ENCODE results near the gene LMBR1.

LMBR1 gene

GRCh38 chr7:156802214-156802613, 90.8 kb downstream of the LMBR1 start:
- Mint-ChIP-seq H3K4me1 (no peaks in the 10 kb centered on the region), H3K27me3 (no peaks in the 10 kb centered on the region), H3K4me3 (no peak overlapping the region), H3K27ac (ENCODE audit: low read depth) (no peak overlapping the region), H3K9me3 (no peaks in the 10 kb centered on the region), H3K36me3 (ENCODE audit: insufficient read depth) (peaks cover 2% of the 10 kb centered on the region)
- ATAC-seq (replicated peaks; ENCODE audit: extremely low read depth, poor library complexity, severe bottlenecking) (no peak), DNase-seq (ENCODE audit: low spot score in 2 of 2) (no peak)

- H3K27me3 Mint-ChIP-seq, result no peaks in the 10 kb centered on the region
- DNase-seq (ENCODE audit: low spot score in 2 of 2) (no peak), ATAC-seq (replicated peaks; ENCODE audit: extremely low read depth, poor library complexity, severe bottlenecking) (no peak)
- H3K4me3 Mint-ChIP-seq, result no peak overlapping the region
- H3K36me3 Mint-ChIP-seq (ENCODE audit: insufficient read depth), result peaks cover 8% of the 10 kb centered on the region
- H3K4me1 Mint-ChIP-seq, result no peaks in the 10 kb centered on the region
- H3K27ac Mint-ChIP-seq (ENCODE audit: low read depth), result no peak overlapping the region
- no peaks in the 10 kb centered on the region for H3K9me3 Mint-ChIP-seq
Measured at GRCh38 chr7:156795415-156795814, 97.6 kb downstream of the LMBR1 start.

DNA sequence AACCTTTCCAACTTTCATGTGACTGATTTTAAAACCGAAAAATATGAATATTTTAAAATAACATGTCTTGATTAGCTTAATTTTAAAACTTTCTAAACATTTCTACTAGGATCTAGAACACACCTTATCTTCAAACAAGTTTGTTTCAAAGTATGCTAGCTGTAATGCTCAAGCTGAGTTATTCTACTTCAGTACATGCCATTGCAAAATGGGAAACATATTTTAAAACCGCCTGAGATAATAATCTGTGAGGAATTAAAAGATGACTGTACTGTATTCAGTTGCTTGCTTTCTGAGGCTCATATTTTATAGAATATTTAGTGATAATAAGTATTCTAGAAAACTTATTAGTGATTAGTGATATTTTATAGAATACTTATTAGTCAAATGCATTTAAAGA, 99.6 kb downstream of the LMBR1 start:
- DNase-seq (ENCODE audit: low spot score in 2 of 2) (no peak), ATAC-seq (replicated peaks; ENCODE audit: extremely low read depth, poor library complexity, severe bottlenecking) (no peak)
- H3K4me1 Mint-ChIP-seq, result no peaks in the 10 kb centered on the region
- H3K4me3 Mint-ChIP-seq, result no peak overlapping the region
- no peaks in the 10 kb centered on the region for H3K9me3 Mint-ChIP-seq
- H3K27me3 Mint-ChIP-seq, result no peaks in the 10 kb centered on the region
- no peak overlapping the region for H3K27ac Mint-ChIP-seq (ENCODE audit: low read depth)
- peaks cover 8% of the 10 kb centered on the region for H3K36me3 Mint-ChIP-seq (ENCODE audit: insufficient read depth)

DNA sequence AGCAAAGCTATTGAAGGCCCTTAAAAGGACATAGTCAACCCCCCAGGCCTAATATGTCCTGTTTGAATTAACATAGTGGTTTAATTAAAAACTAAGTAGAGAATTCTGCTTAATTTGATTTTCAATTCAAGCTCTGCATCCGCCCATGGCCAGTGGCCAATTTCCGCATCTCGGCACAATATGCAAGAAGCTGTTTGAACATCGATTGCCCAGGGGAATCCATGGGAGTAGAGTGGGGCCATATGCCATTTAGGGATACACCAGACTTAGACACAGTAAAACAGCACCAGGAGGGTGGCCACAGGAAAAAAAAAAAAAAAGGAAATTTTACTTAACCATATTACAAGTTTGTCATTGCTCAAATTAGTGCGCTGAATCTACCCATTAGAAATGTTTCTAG, 100.4 kb downstream of the LMBR1 start:
- H3K27ac Mint-ChIP-seq (ENCODE audit: low read depth), result no peak overlapping the region
- no peak for ATAC-seq (replicated peaks; ENCODE audit: extremely low read depth, poor library complexity, severe bottlenecking)

DNA sequence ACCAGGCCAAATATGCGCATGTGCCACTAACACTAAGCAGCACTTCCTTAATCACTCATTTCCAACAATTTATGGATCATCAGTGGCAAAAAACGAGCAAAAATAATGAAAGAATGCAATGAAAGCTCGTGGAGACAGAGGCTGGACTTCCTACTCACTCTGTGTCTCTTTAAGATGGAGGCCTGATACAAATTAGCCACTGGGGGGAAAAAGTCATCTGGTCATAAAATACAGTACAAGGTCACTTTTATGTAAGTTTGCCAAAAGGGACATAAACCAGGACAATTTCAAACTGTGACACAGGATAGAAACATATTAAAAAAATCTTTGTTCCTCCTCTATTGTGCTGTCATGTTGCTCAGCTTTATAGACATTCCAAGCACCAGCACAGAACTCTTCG, 101.7 kb downstream of the LMBR1 start:
- H3K27ac Mint-ChIP-seq (ENCODE audit: low read depth), result no peak overlapping the region
- DNase-seq (ENCODE audit: low spot score in 2 of 2), result no peak
- no peaks in the 10 kb centered on the region for H3K27me3 Mint-ChIP-seq
- H3K36me3 Mint-ChIP-seq (ENCODE audit: insufficient read depth), result peaks cover 8% of the 10 kb centered on the region
- no peak overlapping the region for H3K4me3 Mint-ChIP-seq
- no peaks in the 10 kb centered on the region for H3K9me3 Mint-ChIP-seq
- ATAC-seq (replicated peaks; ENCODE audit: extremely low read depth, poor library complexity, severe bottlenecking), result no peak
- H3K4me1 Mint-ChIP-seq, result no peaks in the 10 kb centered on the region

More for the DNA sequence above, 100.4 kb downstream of the LMBR1 start:
- Mint-ChIP-seq H3K27me3 (no peaks in the 10 kb centered on the region), H3K36me3 (ENCODE audit: insufficient read depth) (peaks cover 8% of the 10 kb centered on the region), H3K4me1 (no peaks in the 10 kb centered on the region), H3K4me3 (no peak overlapping the region), H3K9me3 (no peaks in the 10 kb centered on the region)
- no peak for DNase-seq (ENCODE audit: low spot score in 2 of 2)

GRCh38 chr7:156790264-156790663, 102.7 kb downstream of the LMBR1 start:
- no peaks in the 10 kb centered on the region for H3K27me3 Mint-ChIP-seq
- peaks cover 8% of the 10 kb centered on the region for H3K36me3 Mint-ChIP-seq (ENCODE audit: insufficient read depth)
- no peaks in the 10 kb centered on the region for H3K4me1 Mint-ChIP-seq
- ATAC-seq (replicated peaks; ENCODE audit: extremely low read depth, poor library complexity, severe bottlenecking) (no peak), DNase-seq (ENCODE audit: low spot score in 2 of 2) (no peak)
- H3K9me3 Mint-ChIP-seq, result no peaks in the 10 kb centered on the region
- no peak overlapping the region for H3K27ac Mint-ChIP-seq (ENCODE audit: low read depth)
- H3K4me3 Mint-ChIP-seq, result no peak overlapping the region

GRCh38 chr7:156785998-156786543, 106.9 kb downstream of the LMBR1 start:
- DNase-seq (ENCODE audit: low spot score in 2 of 2) (no peak), ATAC-seq (replicated peaks; ENCODE audit: extremely low read depth, poor library complexity, severe bottlenecking) (no peak)
- H3K9me3 Mint-ChIP-seq, result no peaks in the 10 kb centered on the region
- H3K4me3 Mint-ChIP-seq, result no peak overlapping the region
- H3K27ac Mint-ChIP-seq (ENCODE audit: low read depth), result no peak overlapping the region
- peaks cover 6% of the 10 kb centered on the region for H3K4me1 Mint-ChIP-seq
- H3K27me3 Mint-ChIP-seq, result no peaks in the 10 kb centered on the region
- H3K36me3 Mint-ChIP-seq (ENCODE audit: insufficient read depth), result peaks cover 6% of the 10 kb centered on the region

- Mint-ChIP-seq H3K9me3 (no peaks in the 10 kb centered on the region), H3K4me3 (no peak overlapping the region), H3K27ac (ENCODE audit: low read depth) (no peak overlapping the region), H3K4me1 (peaks cover 6% of the 10 kb centered on the region), H3K36me3 (ENCODE audit: insufficient read depth) (peaks cover 6% of the 10 kb centered on the region), H3K27me3 (no peaks in the 10 kb centered on the region)
- no peak for DNase-seq (ENCODE audit: low spot score in 2 of 2)
- no peak for ATAC-seq (replicated peaks; ENCODE audit: extremely low read depth, poor library complexity, severe bottlenecking)
Measured at GRCh38 chr7:156783864-156784263, 109.1 kb downstream of the LMBR1 start.

DNA sequence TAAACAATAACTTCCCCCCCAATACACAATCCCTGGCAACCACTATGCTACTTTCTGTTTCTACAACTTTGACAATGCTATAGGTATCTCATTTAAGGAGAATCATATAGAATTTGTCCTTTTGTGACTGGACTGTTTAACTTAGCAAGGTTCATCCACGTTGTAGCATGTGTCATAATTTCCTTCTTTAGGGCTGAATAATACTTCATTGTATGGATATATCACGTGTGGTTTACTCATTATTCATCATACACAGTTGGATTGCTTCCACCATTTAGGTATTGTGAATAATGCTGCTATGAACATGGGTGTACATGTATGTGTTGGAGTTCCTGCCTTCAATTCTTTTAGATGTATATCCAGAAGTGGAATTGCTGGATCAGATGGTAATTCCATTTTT, 111.0 kb downstream of the LMBR1 start:
- H3K9me3 Mint-ChIP-seq, result no peaks in the 10 kb centered on the region
- H3K36me3 Mint-ChIP-seq (ENCODE audit: insufficient read depth), result peaks cover 6% of the 10 kb centered on the region
- no peak for ATAC-seq (replicated peaks; ENCODE audit: extremely low read depth, poor library complexity, severe bottlenecking)

DNA sequence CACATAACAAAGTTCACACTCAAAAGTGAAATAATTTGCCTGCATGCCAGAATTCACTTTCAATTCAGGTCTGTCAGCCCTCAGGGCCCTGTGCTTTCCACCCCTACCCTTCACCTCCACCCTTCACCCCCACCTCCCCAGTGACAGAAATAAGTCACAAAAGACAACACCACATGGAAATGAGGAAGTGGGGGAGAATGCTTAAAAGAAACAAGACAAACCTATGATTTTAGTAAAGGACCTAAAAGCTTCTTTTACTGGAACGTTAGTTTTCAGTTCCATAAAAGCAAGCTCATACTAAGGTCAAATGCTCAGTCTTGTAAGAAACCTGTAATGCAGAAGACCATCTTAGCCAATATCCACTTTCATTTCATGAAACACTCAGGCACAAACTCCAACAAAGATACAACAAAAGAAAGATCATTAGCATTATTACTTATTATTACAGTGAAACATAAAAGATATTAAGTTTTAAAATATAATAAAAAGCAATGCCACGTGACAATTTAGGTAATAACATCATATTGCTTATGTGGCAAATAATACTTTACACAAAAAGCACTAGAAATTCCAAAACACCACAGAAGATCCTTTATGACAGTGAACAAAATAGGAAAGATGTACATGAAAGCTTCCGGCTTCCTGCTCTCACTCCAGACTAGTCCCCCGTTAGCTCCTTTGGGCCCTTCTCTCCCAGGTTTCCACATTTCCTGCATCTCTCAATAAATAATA, 112.1 kb downstream of the LMBR1 start:
- Mint-ChIP-seq H3K27ac (ENCODE audit: low read depth) (no peak overlapping the region), H3K9me3 (no peaks in the 10 kb centered on the region), H3K4me1 (peaks cover 22% of the 10 kb centered on the region), H3K36me3 (ENCODE audit: insufficient read depth) (peaks cover 4% of the 10 kb centered on the region), H3K27me3 (no peaks in the 10 kb centered on the region), H3K4me3 (no peak overlapping the region)
- DNase-seq (ENCODE audit: low spot score in 2 of 2) (no peak), ATAC-seq (replicated peaks; ENCODE audit: extremely low read depth, poor library complexity, severe bottlenecking) (no peak)

More for the DNA sequence above, 111.0 kb downstream of the LMBR1 start:
- no peaks in the 10 kb centered on the region for H3K27me3 Mint-ChIP-seq
- H3K27ac Mint-ChIP-seq (ENCODE audit: low read depth), result no peak overlapping the region
- DNase-seq (ENCODE audit: low spot score in 2 of 2), result no peak
- peaks cover 17% of the 10 kb centered on the region for H3K4me1 Mint-ChIP-seq
- no peak overlapping the region for H3K4me3 Mint-ChIP-seq

DNA sequence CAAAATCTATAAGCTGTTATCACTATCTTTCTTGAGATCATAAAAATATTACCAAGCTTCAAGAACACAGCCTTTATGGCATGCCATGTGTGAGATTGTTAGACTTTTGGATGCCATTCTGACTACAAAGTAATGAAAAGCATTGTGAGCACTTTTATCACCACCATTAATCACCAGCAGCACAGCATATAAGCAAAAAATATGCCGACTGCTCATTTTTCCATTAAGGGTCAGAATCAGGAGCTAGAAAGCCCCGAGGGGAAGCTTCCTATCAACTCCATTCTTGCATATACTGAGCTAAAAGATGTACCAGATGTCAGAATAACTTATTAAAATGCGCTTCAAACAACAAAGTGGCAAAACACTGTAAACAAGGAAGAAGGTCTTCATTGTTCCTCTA, 114.3 kb downstream of the LMBR1 start:
- Mint-ChIP-seq H3K9me3 (no peaks in the 10 kb centered on the region), H3K27ac (ENCODE audit: low read depth) (no peak overlapping the region), H3K4me3 (no peak overlapping the region), H3K27me3 (no peaks in the 10 kb centered on the region), H3K36me3 (ENCODE audit: insufficient read depth) (peaks cover 2% of the 10 kb centered on the region), H3K4me1 (peaks cover 22% of the 10 kb centered on the region)
- no peak for DNase-seq (ENCODE audit: low spot score in 2 of 2)
- no peak for ATAC-seq (replicated peaks; ENCODE audit: extremely low read depth, poor library complexity, severe bottlenecking)

- DNase-seq (ENCODE audit: low spot score in 2 of 2) (no peak), ATAC-seq (replicated peaks; ENCODE audit: extremely low read depth, poor library complexity, severe bottlenecking) (no peak)
- H3K36me3 Mint-ChIP-seq (ENCODE audit: insufficient read depth), result peaks cover 2% of the 10 kb centered on the region
- H3K4me3 Mint-ChIP-seq, result no peak overlapping the region
- peaks cover 22% of the 10 kb centered on the region for H3K4me1 Mint-ChIP-seq
- no peak overlapping the region for H3K27ac Mint-ChIP-seq (ENCODE audit: low read depth)
- no peaks in the 10 kb centered on the region for H3K9me3 Mint-ChIP-seq
- no peaks in the 10 kb centered on the region for H3K27me3 Mint-ChIP-seq
Measured at GRCh38 chr7:156778201-156778600, 114.8 kb downstream of the LMBR1 start.

DNA sequence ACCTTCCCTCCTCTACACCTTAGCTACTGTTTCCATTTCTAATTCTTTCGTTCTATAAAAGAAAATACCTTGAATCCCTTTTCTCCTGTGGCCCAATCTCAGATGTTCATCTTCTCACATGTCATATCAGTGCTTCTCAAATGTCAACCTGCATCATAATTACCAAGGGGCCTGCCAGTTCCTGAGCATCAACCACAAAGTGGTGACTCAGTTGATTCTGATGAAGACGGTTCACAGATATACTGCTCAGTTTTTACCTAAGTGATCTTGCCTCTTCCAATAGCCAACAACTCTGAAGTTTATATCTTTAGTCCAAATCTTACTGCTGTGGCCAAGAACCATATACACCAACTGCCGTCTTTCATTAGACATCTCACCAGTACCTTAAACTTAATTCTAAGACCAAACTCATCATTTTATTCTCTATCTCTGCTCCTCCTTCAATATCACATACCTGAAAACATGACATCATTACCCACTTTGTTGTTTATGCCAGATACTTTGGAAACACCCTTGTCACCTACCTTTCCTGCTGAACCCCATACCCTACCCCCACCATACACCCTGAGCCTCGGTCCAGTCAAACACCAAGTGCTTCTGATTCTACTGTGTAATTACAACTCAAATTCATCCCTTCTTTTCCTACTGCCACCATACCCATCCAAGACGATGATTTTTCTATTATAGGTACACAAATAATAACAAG, 115.5 kb downstream of the LMBR1 start:
- Mint-ChIP-seq H3K4me3 (no peak overlapping the region), H3K4me1 (peaks cover 22% of the 10 kb centered on the region)

More for the DNA sequence above, 115.5 kb downstream of the LMBR1 start:
- H3K9me3 Mint-ChIP-seq, result no peaks in the 10 kb centered on the region
- H3K27ac Mint-ChIP-seq (ENCODE audit: low read depth), result no peak overlapping the region
- peaks cover 1% of the 10 kb centered on the region for H3K36me3 Mint-ChIP-seq (ENCODE audit: insufficient read depth)
- no peaks in the 10 kb centered on the region for H3K27me3 Mint-ChIP-seq
- no peak for ATAC-seq (replicated peaks; ENCODE audit: extremely low read depth, poor library complexity, severe bottlenecking)
- DNase-seq (ENCODE audit: low spot score in 2 of 2), result no peak
